Upper lobe of left lung (tissue), 6 donors: Measurements from ENCODE around the gene NR3C1. TPM values are rescaled to one million over a fixed set of nuclear protein-coding genes. Genes with fewer than 3 reads are reported as not detected.
A peak's percentile ranks its signal among the peaks of the same experiment; 100 is the strongest.

Source experiments
- ATAC-seq, 2 donors: fragments of 200-7000 bp; cut with Tn5 transposase; one replicate each; pipeline ENCODE4 v1.9.1; 2022; ENCODE audit warnings: mild to moderate bottlenecking in 2 of 2, moderate library complexity in 2 of 2; ENCODE audit not compliant: low FRiP score in 2 of 2
- DNase-seq, 2 donors: peaks; one replicate each; pipeline ENCODE4 v3.0.0-alpha.2; 2019 to 2020
- H3K27ac ChIP-seq, 4 donors: fragments of 200-600 bp; sonication (generic); one replicate each; pipeline ENCODE4 v1.5.1; 2016 to 2019
- H3K27me3 ChIP-seq, 4 donors: fragments of 200-600 bp; sonication (generic); one replicate each; pipeline ENCODE4 v1.5.1; 2017 to 2019
- H3K36me3 ChIP-seq, 4 donors: fragments of 200-600 bp; sonication (generic); one replicate each; pipeline ENCODE4 v1.5.1; 2016 to 2019
- H3K4me1 ChIP-seq, 4 donors: fragments of 200-600 bp; sonication (generic); one replicate each; pipeline ENCODE4 v1.5.1; 2018 to 2019
- H3K4me3 ChIP-seq, 4 donors: fragments of 200-600 bp; sonication (generic); one replicate each; pipeline ENCODE4 v1.5.1; 2017 to 2019; ENCODE audit warnings: mild to moderate bottlenecking in 2 of 4, moderate library complexity in 1 of 4
- H3K9me3 ChIP-seq, 4 donors: fragments of 200-600 bp; sonication (generic); one replicate each; pipeline ENCODE4 v1.5.1; 2018 to 2019
- EP300 ChIP-seq, 4 donors: sonication (generic); formaldehyde crosslinking; IDR thresholded peaks; one replicate each; pipeline ENCODE4 v1.5.1; 2017; ENCODE audit warnings: antibody characterized with exemption in 4 of 4, control low read depth in 2 of 4
- POLR2A ChIP-seq, 4 donors: fragments of 450-650 bp; IDR thresholded peaks; one replicate each; pipeline ENCODE4 v1.5.1; 2016 to 2017; ENCODE audit warnings: antibody characterized with exemption in 4 of 4, mild to moderate bottlenecking in 2 of 4
- POLR2AphosphoS5 ChIP-seq, 2 donors: sonication (generic); formaldehyde crosslinking; IDR thresholded peaks; one replicate each; pipeline ENCODE4 v1.5.1; 2017; ENCODE audit warnings: antibody characterized with exemption in 2 of 2
- WGBS, 2 donors: methylation state at CpG; one replicate each; pipeline ENCODE4 v1.1.5; 2017 to 2018; 5-methylcytosine and 5-hydroxymethylcytosine counted together
- total RNA-seq, 6 donors: library from RNA; depleted of rRNA in 4 of 6; stranded (reverse); fragments of >200 nt in 4 of 6; gene quantifications; one replicate each; pipeline versions ENCODE4 v1.1.0 to v1.2.1, GENCODE V29; 2016 to 2021
- TF ChIP-seq, protein P1 (sequence below), 6 experiments: fragments of 450-650 bp in 4 of 6; fragments of 200-600 bp in 2 of 6; sonication (generic) in 2 of 6; IDR thresholded peaks; one replicate each; pipeline ENCODE4 v1.5.1; 2016 to 2019; ENCODE audit warnings: antibody characterized with exemption in 6 of 6
- donor health status: DM: no; HTN: no; CAD: no; lungs with moderate emphysema.
- donor health status: DM: no; HTN: yes; CAD: no; lungs with severe emphysema.

NR3C1 gene
- total RNA-seq, 6 donors from 2014 or later: 44.5 to 101 (median 72.7) TPM

DNA sequence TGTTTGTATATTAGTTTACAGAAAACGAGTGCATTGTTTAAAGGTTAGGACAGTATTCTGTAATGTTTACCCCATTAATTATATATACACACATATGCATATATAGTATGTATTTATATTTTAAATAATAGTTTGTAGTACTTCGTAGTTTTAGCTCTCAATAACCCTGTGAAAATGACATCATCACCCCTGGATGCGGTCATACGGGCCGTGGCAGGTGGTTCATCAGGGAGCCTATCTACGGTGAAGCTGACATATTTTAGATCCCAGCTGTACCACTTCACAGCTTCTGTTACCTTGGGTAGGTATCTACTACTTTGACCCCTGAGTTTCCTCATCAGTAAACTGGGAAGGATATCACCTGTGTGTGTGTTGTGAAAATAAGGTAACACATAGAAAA lies 87.1 kb downstream of the NR3C1 start:
- WGBS, 2 donors: 87 to 90% methylated on average over 6 of the region's 6 CpGs
- ATAC-seq: no peak

DNA sequence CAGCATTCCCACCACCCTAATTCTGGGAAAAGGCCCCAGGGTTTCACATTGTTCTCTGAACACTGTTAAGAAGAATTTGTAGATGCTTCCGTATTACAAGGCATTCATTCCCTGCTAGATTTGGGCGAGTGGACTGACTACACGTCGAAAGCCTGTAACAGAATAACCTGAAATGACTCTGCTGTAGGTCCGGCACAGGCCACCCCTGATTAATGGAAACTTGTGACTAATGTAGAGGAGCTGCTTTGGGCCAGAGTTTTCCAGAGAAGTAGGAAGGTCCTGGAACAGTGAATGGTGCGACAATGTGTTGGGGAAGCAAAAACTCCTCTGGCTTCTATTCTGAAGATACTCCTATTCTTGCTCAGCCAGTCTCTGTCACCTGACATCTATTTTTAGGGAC lies 87.6 kb downstream of the NR3C1 start:
- no peaks in the 10 kb centered on the region for H3K9me3 ChIP-seq
- WGBS, 2 donors: 90 to 99% methylated on average over 6 of the region's 6 CpGs
- H3K4me3 ChIP-seq: no peak overlapping the region
- peaks cover 21 to 46% (median 37%) of the 10 kb centered on the region in 4 donors for H3K4me1 ChIP-seq
- ATAC-seq: no peak
- TF ChIP-seq POLR2AphosphoS5 (IDR thresholded peaks at IDR 0.05): no peak
- TF ChIP-seq, protein P1, sequence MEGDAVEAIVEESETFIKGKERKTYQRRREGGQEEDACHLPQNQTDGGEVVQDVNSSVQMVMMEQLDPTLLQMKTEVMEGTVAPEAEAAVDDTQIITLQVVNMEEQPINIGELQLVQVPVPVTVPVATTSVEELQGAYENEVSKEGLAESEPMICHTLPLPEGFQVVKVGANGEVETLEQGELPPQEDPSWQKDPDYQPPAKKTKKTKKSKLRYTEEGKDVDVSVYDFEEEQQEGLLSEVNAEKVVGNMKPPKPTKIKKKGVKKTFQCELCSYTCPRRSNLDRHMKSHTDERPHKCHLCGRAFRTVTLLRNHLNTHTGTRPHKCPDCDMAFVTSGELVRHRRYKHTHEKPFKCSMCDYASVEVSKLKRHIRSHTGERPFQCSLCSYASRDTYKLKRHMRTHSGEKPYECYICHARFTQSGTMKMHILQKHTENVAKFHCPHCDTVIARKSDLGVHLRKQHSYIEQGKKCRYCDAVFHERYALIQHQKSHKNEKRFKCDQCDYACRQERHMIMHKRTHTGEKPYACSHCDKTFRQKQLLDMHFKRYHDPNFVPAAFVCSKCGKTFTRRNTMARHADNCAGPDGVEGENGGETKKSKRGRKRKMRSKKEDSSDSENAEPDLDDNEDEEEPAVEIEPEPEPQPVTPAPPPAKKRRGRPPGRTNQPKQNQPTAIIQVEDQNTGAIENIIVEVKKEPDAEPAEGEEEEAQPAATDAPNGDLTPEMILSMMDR (IDR thresholded peaks at IDR 0.05): no peak
- no peak for TF ChIP-seq EP300 (IDR thresholded peaks at IDR 0.05)
- no peak for TF ChIP-seq POLR2A (IDR thresholded peaks at IDR 0.05)
- H3K27ac ChIP-seq: no peak overlapping the region
- H3K36me3 ChIP-seq: peaks cover 0 to 17% (median 5%) of the 10 kb centered on the region in 4 donors
- H3K27me3 ChIP-seq: no peaks in the 10 kb centered on the region
- DNase-seq: no peak

More for the DNA sequence above, 87.1 kb downstream of the NR3C1 start:
- TF ChIP-seq, protein P1 (IDR thresholded peaks at IDR 0.05): no peak
- TF ChIP-seq EP300 (IDR thresholded peaks at IDR 0.05) (no peak), POLR2A (IDR thresholded peaks at IDR 0.05) (no peak), POLR2AphosphoS5 (IDR thresholded peaks at IDR 0.05) (no peak)
- Histone ChIP-seq H3K4me3 (no peak overlapping the region), H3K36me3 (peaks cover 0 to 14% (median 5%) of the 10 kb centered on the region in 4 donors), H3K9me3 (no peaks in the 10 kb centered on the region), H3K27ac (no peak overlapping the region), H3K4me1 (peaks cover 21 to 46% (median 37%) of the 10 kb centered on the region in 4 donors), H3K27me3 (no peaks in the 10 kb centered on the region)
- no peak for DNase-seq

GRCh38 chr5:143315214-143315613 lies 88.3 kb downstream of the NR3C1 start:
- ATAC-seq (no peak), DNase-seq (no peak)
- Histone ChIP-seq H3K27ac (no peak overlapping the region), H3K4me1 (peaks cover 21 to 50% (median 41%) of the 10 kb centered on the region in 4 donors), H3K9me3 (no peaks in the 10 kb centered on the region), H3K4me3 (no peak overlapping the region), H3K27me3 (no peaks in the 10 kb centered on the region), H3K36me3 (peaks cover 0 to 19% (median 6%) of the 10 kb centered on the region in 4 donors)
- no peak for TF ChIP-seq EP300 (IDR thresholded peaks at IDR 0.05)
- TF ChIP-seq POLR2A (IDR thresholded peaks at IDR 0.05): no peak
- TF ChIP-seq POLR2AphosphoS5 (IDR thresholded peaks at IDR 0.05): no peak
- TF ChIP-seq, protein P1 (IDR thresholded peaks at IDR 0.05): no peak
- 92 to 95% methylated on average over 3 of the region's 3 CpGs for WGBS, 2 donors

DNA sequence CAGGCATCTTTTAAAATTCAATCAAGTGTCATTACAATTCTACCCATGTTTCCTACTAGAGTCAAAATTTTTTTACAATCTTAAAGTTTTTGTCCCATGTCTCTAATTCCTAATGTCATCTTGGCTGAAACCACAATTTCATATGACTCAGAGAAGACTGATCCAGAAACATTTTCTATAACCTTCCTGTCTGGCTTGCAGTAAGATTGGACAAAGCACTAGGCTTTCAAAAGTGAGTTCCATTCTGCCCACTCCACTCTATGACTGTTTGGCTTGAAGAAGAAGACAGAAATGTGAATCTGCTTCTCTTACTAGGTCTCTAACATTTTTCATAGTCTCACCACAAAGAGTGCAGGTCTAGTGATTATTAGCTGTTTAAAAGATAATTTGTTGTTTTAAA lies 88.8 kb downstream of the NR3C1 start:
- no peak overlapping the region for H3K27ac ChIP-seq

More for the DNA sequence above, 88.8 kb downstream of the NR3C1 start:
- DNase-seq (no peak), ATAC-seq (peak in 1 of 2 donors; percentile 79)
- Histone ChIP-seq H3K36me3 (peaks cover 0 to 19% (median 6%) of the 10 kb centered on the region in 4 donors), H3K27me3 (no peaks in the 10 kb centered on the region), H3K9me3 (no peaks in the 10 kb centered on the region), H3K4me1 (peaks cover 24 to 46% (median 45%) of the 10 kb centered on the region in 4 donors), H3K4me3 (no peak overlapping the region)
- TF ChIP-seq POLR2AphosphoS5 (IDR thresholded peaks at IDR 0.05): no peak
- no peak for TF ChIP-seq EP300 (IDR thresholded peaks at IDR 0.05)
- no peak for TF ChIP-seq POLR2A (IDR thresholded peaks at IDR 0.05)
- TF ChIP-seq, protein P1 (IDR thresholded peaks at IDR 0.05): no peak
